Tongue (tissue), 1 donor: Measurements from ENCODE around the gene HSD11B1L. TPM values are rescaled to one million over a fixed set of nuclear protein-coding genes. Genes with fewer than 3 reads are reported as not detected.

Experiments used
- total RNA-seq: library from RNA; depleted of rRNA; stranded (reverse); fragments of >200 nt; gene quantifications from one replicate; pipeline ENCODE4 v1.2.3, GENCODE V29; 2014

The HSD11B1L gene
- total RNA-seq, 1 donor from 2014 or later = 6.4 TPM

Other genes with a start within 250 kb of the HSD11B1L start
- not detected for gene ZNRF4, start 225.6 kb upstream of the HSD11B1L start, total RNA-seq
- gene TINCR, start 113.1 kb upstream of the HSD11B1L start, total RNA-seq = 8.1 TPM
- 39.3 TPM for gene SAFB2, start 58.3 kb upstream of the HSD11B1L start, total RNA-seq
- 91.5 TPM for gene SAFB, start 57.9 kb upstream of the HSD11B1L start, total RNA-seq
- gene MICOS13, start 511 bp upstream of the HSD11B1L start, total RNA-seq = 49.1 TPM
- gene RPL36, start 9.3 kb downstream of the HSD11B1L start, total RNA-seq = 293 TPM
- 55.7 TPM for gene LONP1, start 39.1 kb downstream of the HSD11B1L start, total RNA-seq
- gene CATSPERD, start 39.6 kb downstream of the HSD11B1L start, total RNA-seq = not detected
- not detected for gene PRR22, start 103.7 kb downstream of the HSD11B1L start, total RNA-seq
- 27.1 TPM for gene DUS3L, start 110.1 kb downstream of the HSD11B1L start, total RNA-seq
- not detected for gene NRTN, start 124.0 kb downstream of the HSD11B1L start, total RNA-seq
- gene FUT6, start 158.7 kb downstream of the HSD11B1L start, total RNA-seq = 4.9 TPM
- gene FUT3, start 170.4 kb downstream of the HSD11B1L start, total RNA-seq = 10.8 TPM
- not detected for gene FUT5, start 189.5 kb downstream of the HSD11B1L start, total RNA-seq
- gene NDUFA11, start 222.8 kb downstream of the HSD11B1L start, total RNA-seq = 139 TPM
- 5.1 TPM for gene VMAC, start 223.8 kb downstream of the HSD11B1L start, total RNA-seq
- 7.6 TPM for gene CAPS, start 233.2 kb downstream of the HSD11B1L start, total RNA-seq